Measurements from ENCODE around the gene CD46. TPM values are rescaled to one million over a fixed set of nuclear protein-coding genes. Genes with fewer than 3 reads are reported as not detected.

The CD46 gene
- total RNA-seq, 1 experiment from 2014 or later = 214 TPM

DNA sequence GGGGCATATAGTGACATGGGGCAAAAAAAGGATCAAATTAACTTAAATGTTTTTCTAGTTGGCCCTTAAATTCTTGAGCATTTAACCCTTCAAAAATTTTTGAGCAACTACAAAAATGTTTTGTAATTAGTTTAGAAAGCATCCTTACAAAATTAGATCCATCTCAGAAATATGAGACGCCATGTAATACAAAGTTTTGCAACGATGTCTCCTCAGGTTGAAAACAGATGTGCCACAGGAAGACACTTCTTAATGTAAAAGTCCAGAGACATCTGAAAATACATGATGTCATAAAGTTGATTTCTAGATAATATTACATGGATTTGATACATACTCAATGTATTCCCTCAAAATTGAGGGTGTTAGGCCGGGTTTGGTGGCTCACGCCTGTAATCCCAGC lies 37.5 kb downstream of the CD46 start:
- peaks cover 43% of the 10 kb centered on the region for H3K36me3 ChIP-seq (ENCODE audit: low read depth)
- no peak overlapping the region; the same call in 1 of the 2 replicates for H3K4me3 ChIP-seq
- no peaks in the 10 kb centered on the region for H3K9me2 ChIP-seq (ENCODE audit: insufficient read depth)
- H4K20me1 ChIP-seq (ENCODE audit: insufficient read depth) = no peaks in the 10 kb centered on the region
- ChIA-PET CTCF (interaction anchor here (0.5 kb wide), 1 partner anchor 8 kb away, joined by 4 read pairs; no protein-coding TSS in a partner anchor), POLR2A (ENCODE audit: unreplicated experiment) (no interaction called here)
- no peaks in the 10 kb centered on the region for H3K27me3 ChIP-seq (ENCODE audit: insufficient read depth, low read depth)
- H2AFZ ChIP-seq = no peak overlapping the region
- peak overlapping the region; percentile 69 for H3K4me2 ChIP-seq
- peaks cover 52% of the 10 kb centered on the region for H3F3A ChIP-seq (ENCODE audit: insufficient read depth, low read depth)
- H3K9me3 ChIP-seq (ENCODE audit: insufficient read depth, low read depth) = no peaks in the 10 kb centered on the region
- BruUV-seq (replicated peaks) = no TSS peak
- peaks cover 40% of the 10 kb centered on the region for H3K4me1 ChIP-seq (replicated peaks; ENCODE audit: insufficient read depth)
- DNase-seq = no peak
- TF ChIP-seq EZH2 (IDR thresholded peaks at IDR 0.05; ENCODE audit: low read depth) (no peak), CTCF (conservative IDR thresholded peaks at IDR 0.05) (no peak)
- H3K27ac ChIP-seq = peak overlapping the region; percentile 53
- intact Hi-C loops (cut with micrococcal nuclease; ENCODE audit: unreplicated experiment) = no loop called here
- no peaks in the 10 kb centered on the region for H3K79me2 ChIP-seq (ENCODE audit: low read depth)

- Histone ChIP-seq H3K4me1 (replicated peaks; ENCODE audit: insufficient read depth) (peaks cover 40% of the 10 kb centered on the region), H3F3A (ENCODE audit: insufficient read depth, low read depth) (peaks cover 58% of the 10 kb centered on the region), H3K4me2 (peak overlapping the region; percentile 69), H3K27ac (peak overlapping the region; percentile 53), H3K79me2 (ENCODE audit: low read depth) (no peaks in the 10 kb centered on the region), H3K4me3 (peak overlapping the region; percentile 30; the same call in 1 of the 2 replicates), H2AFZ (no peak overlapping the region), H3K27me3 (ENCODE audit: insufficient read depth, low read depth) (no peaks in the 10 kb centered on the region), H4K20me1 (ENCODE audit: insufficient read depth) (no peaks in the 10 kb centered on the region), H3K9me3 (ENCODE audit: insufficient read depth, low read depth) (no peaks in the 10 kb centered on the region), H3K9me2 (ENCODE audit: insufficient read depth) (no peaks in the 10 kb centered on the region), H3K36me3 (ENCODE audit: low read depth) (peaks cover 42% of the 10 kb centered on the region)
- TF ChIP-seq EZH2 (IDR thresholded peaks at IDR 0.05; ENCODE audit: low read depth) (no peak), CTCF (conservative IDR thresholded peaks at IDR 0.05) (no peak)
- no TSS peak for BruUV-seq (replicated peaks)
- intact Hi-C loops (cut with micrococcal nuclease; ENCODE audit: unreplicated experiment) = loop anchor here (2.0 kb wide), 1 partner anchor 37 kb away; the partner anchor contains the start of gene CD46
- ChIA-PET POLR2A (ENCODE audit: unreplicated experiment) (interaction anchor here (0.7 kb wide), 1 partner anchor 849 kb away, joined by 3 read pairs; no protein-coding TSS in a partner anchor), CTCF (interaction anchor here (0.7 kb wide), 1 partner anchor 32 kb away, joined by 8 read pairs; no protein-coding TSS in a partner anchor)
- peak in 1 of 2 experiments; percentile 89 for DNase-seq
Measured at GRCh38 chr1:207789792-207790787, 38.2 kb downstream of the CD46 start.

DNA sequence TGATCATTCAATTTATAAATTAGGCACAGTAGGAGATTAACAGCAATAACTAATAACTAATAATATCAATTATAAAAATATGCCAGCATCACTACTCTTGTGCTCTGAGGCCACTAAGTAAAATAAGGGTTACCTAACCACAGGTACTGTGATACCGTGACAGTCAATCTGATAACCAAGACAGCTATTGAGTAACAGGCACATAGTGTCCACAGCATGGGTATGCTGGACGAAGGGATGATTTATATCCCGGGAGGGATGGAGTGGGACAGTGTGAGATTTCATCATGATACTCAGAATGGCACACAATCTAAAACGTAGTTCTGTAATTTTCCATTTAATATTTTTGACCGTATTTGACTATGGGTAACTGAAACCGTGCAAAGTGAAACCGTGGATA lies 39.4 kb downstream of the CD46 start:
- H3K4me3 ChIP-seq = no peak overlapping the region
- H3K4me1 ChIP-seq (replicated peaks; ENCODE audit: insufficient read depth) = peaks cover 40% of the 10 kb centered on the region
- ChIA-PET POLR2A (ENCODE audit: unreplicated experiment) (no interaction called here), CTCF (no interaction called here)
- no peak overlapping the region for H2AFZ ChIP-seq
- no TSS peak for BruUV-seq (replicated peaks)
- peaks cover 55% of the 10 kb centered on the region for H3F3A ChIP-seq (ENCODE audit: insufficient read depth, low read depth)
- no peaks in the 10 kb centered on the region for H3K9me2 ChIP-seq (ENCODE audit: insufficient read depth)
- TF ChIP-seq CTCF (conservative IDR thresholded peaks at IDR 0.05) = no peak
- no peak for TF ChIP-seq EZH2 (IDR thresholded peaks at IDR 0.05; ENCODE audit: low read depth)
- H3K79me2 ChIP-seq (ENCODE audit: low read depth) = no peaks in the 10 kb centered on the region
- no peaks in the 10 kb centered on the region for H4K20me1 ChIP-seq (ENCODE audit: insufficient read depth)
- no peak for DNase-seq
- no peaks in the 10 kb centered on the region for H3K9me3 ChIP-seq (ENCODE audit: insufficient read depth, low read depth)
- H3K27ac ChIP-seq = no peak overlapping the region
- H3K27me3 ChIP-seq (ENCODE audit: insufficient read depth, low read depth) = no peaks in the 10 kb centered on the region
- intact Hi-C loops (cut with micrococcal nuclease; ENCODE audit: unreplicated experiment) = loop anchor here (2.0 kb wide), 1 partner anchor 38 kb away; the partner anchor contains the start of gene CD46
- peaks cover 37% of the 10 kb centered on the region for H3K36me3 ChIP-seq (ENCODE audit: low read depth)
- no peak overlapping the region for H3K4me2 ChIP-seq
